Body of pancreas (tissue), 4 donors: ENCODE data around the gene KCND2.

ENCODE experiments used
- CTCF ChIP-seq, 7 experiments: fragments of 450-650 bp in 4 of 7; fragments of 200-600 bp in 3 of 7; sonication (generic) in 3 of 7; IDR thresholded peaks; one replicate each; pipeline ENCODE4 v1.5.1; 2016 to 2019; ENCODE audit warnings: antibody characterized with exemption in 7 of 7
- POLR2A ChIP-seq, 3 donors: fragments of 450-650 bp; IDR thresholded peaks; one replicate each; pipeline ENCODE4 v1.6.1; 2016; ENCODE audit warnings: antibody characterized with exemption in 3 of 3, mild to moderate bottlenecking in 2 of 3

- no peak for TF ChIP-seq CTCF (IDR thresholded peaks at IDR 0.05)
- no peak for TF ChIP-seq POLR2A (IDR thresholded peaks at IDR 0.05)
Measured at GRCh38 chr7:120273476-120273975, 551 bp downstream of the KCND2 start.
